Mesodermal cell (in vitro differentiated cells): ENCODE measurements around the gene SLC25A47.
A peak's percentile ranks its signal among the peaks of the same experiment; 100 is the strongest.
"Not testable (repeated sequence)": the region's sequence is repeated elsewhere in the genome, so short reads cannot be mapped to it uniquely, and the experiment has no call there.

Source experiments
- H3K27ac ChIP-seq: 2 replicates; pipeline ENCODE4 v1.7.0; 2013; ENCODE audit warnings: mild to moderate bottlenecking, low read depth, low read length, moderate library complexity; ENCODE audit not compliant: severe bottlenecking
- H3K36me3 ChIP-seq: 2 replicates; pipeline ENCODE4 v1.7.1; 2013; ENCODE audit warnings: mild to moderate bottlenecking, low read length, moderate library complexity; ENCODE audit not compliant: control insufficient read depth, insufficient read depth
- H3K4me1 ChIP-seq: one replicate; pipeline ENCODE4 v1.7.1; 2013; ENCODE audit warnings: mild to moderate bottlenecking, low read length; ENCODE audit not compliant: insufficient read depth, control insufficient read depth, poor library complexity, severe bottlenecking
- H3K4me3 ChIP-seq: 2 replicates; pipeline ENCODE4 v1.7.0; 2013; ENCODE audit warnings: low read length, control low read depth, mild to moderate bottlenecking; ENCODE audit not compliant: insufficient read depth, poor library complexity, severe bottlenecking; ENCODE audit errors: extremely low read depth
- H3K9me3 ChIP-seq: 2 replicates; pipeline ENCODE4 v1.7.1; 2013; ENCODE audit warnings: mild to moderate bottlenecking, low read length, moderate library complexity; ENCODE audit not compliant: control insufficient read depth
- WGBS, 2 experiments: methylation state at CpG; one replicate each; pipeline ENCODE4 v1.1.5; 2013; ENCODE audit warnings: missing lambda C conversion rate in 2 of 2; ENCODE audit not compliant: insufficient coverage in 2 of 2; 5-methylcytosine and 5-hydroxymethylcytosine counted together

Gene SLC25A47

GRCh38 chr14:100296729-100297128 lies 26.4 kb upstream of the SLC25A47 start:
- not testable (repeated sequence) for H3K9me3 ChIP-seq, H3K4me1 ChIP-seq, H3K27ac ChIP-seq, H3K4me3 ChIP-seq
- peaks cover 19% of the 10 kb centered on the region for H3K36me3 ChIP-seq
- WGBS, 2 experiments: 77 to 93% methylated on average over 4 to 5 of the region's 11 CpGs

- no peaks in the 10 kb centered on the region for H3K9me3 ChIP-seq
- H3K4me1 ChIP-seq: peaks cover 8% of the 10 kb centered on the region
- 91 to 97% methylated on average over 21 of the region's 30 CpGs for WGBS, 2 experiments
- peaks cover 19% of the 10 kb centered on the region for H3K36me3 ChIP-seq
- H3K27ac ChIP-seq: peak overlapping the region; percentile 4
- no peak overlapping the region for H3K4me3 ChIP-seq
Observed at GRCh38 chr14:100297320-100298300, 25.5 kb upstream of the SLC25A47 start.

- Histone ChIP-seq H3K27ac (no peak overlapping the region), H3K9me3 (no peaks in the 10 kb centered on the region), H3K36me3 (peaks cover 12% of the 10 kb centered on the region), H3K4me1 (peaks cover 8% of the 10 kb centered on the region), H3K4me3 (no peak overlapping the region)
- WGBS, 2 experiments: 90 to 94% methylated on average over 11 to 14 of the region's 14 CpGs
Observed at GRCh38 chr14:100298551-100299237, 24.4 kb upstream of the SLC25A47 start.

GRCh38 chr14:100299238-100299560 lies 23.9 kb upstream of the SLC25A47 start:
- 92 to 98% methylated on average over 5 to 6 of the region's 6 CpGs for WGBS, 2 experiments
- Histone ChIP-seq H3K27ac (no peak overlapping the region), H3K4me3 (no peak overlapping the region)

GRCh38 chr14:100302616-100303015 lies 20.5 kb upstream of the SLC25A47 start:
- no peak overlapping the region for H3K27ac ChIP-seq
- 71 to 86% methylated on average over 1 of the region's 2 CpGs for WGBS, 2 experiments
- peaks cover 2% of the 10 kb centered on the region for H3K4me1 ChIP-seq
- no peak overlapping the region for H3K4me3 ChIP-seq
- peaks cover 9% of the 10 kb centered on the region for H3K36me3 ChIP-seq
- H3K9me3 ChIP-seq: no peaks in the 10 kb centered on the region

More at GRCh38 chr14:100299238-100299560, 23.9 kb upstream of the SLC25A47 start:
- H3K4me1 ChIP-seq: peaks cover 8% of the 10 kb centered on the region
- peaks cover 16% of the 10 kb centered on the region for H3K36me3 ChIP-seq
- no peaks in the 10 kb centered on the region for H3K9me3 ChIP-seq

- Histone ChIP-seq H3K36me3 (peaks cover 9% of the 10 kb centered on the region), H3K9me3 (no peaks in the 10 kb centered on the region), H3K4me1 (no peaks in the 10 kb centered on the region), H3K27ac (no peak overlapping the region), H3K4me3 (no peak overlapping the region)
- 80 to 86% methylated on average over 6 to 8 of the region's 8 CpGs for WGBS, 2 experiments
Observed at GRCh38 chr14:100303179-100303578, 20.0 kb upstream of the SLC25A47 start.

GRCh38 chr14:100303925-100304324 lies 19.2 kb upstream of the SLC25A47 start:
- Histone ChIP-seq H3K36me3 (peaks cover 9% of the 10 kb centered on the region), H3K9me3 (no peaks in the 10 kb centered on the region), H3K27ac (no peak overlapping the region), H3K4me1 (no peaks in the 10 kb centered on the region), H3K4me3 (no peak overlapping the region)
- 65 to 74% methylated on average over 2 of the region's 4 CpGs for whole genome bisulfite sequencing, 2 experiments

GRCh38 chr14:100304825-100305323 lies 18.3 kb upstream of the SLC25A47 start:
- peak overlapping the region; percentile 74 for H3K4me3 ChIP-seq
- no peak overlapping the region for H3K27ac ChIP-seq
- 3 to 4% methylated on average over 7 to 13 of the region's 23 CpGs for WGBS, 2 experiments
- H3K9me3 ChIP-seq: no peaks in the 10 kb centered on the region
- H3K4me1 ChIP-seq: no peaks in the 10 kb centered on the region
- H3K36me3 ChIP-seq: peaks cover 7% of the 10 kb centered on the region

GRCh38 chr14:100305324-100306100 lies 17.6 kb upstream of the SLC25A47 start:
- H3K9me3 ChIP-seq: no peaks in the 10 kb centered on the region
- no peaks in the 10 kb centered on the region for H3K4me1 ChIP-seq
- H3K36me3 ChIP-seq: peaks cover 7% of the 10 kb centered on the region
- WGBS, 2 experiments: 0 to 1% methylated on average over 42 to 48 of the region's 65 CpGs
- peak overlapping the region; percentile 74 for H3K4me3 ChIP-seq
- no peak overlapping the region for H3K27ac ChIP-seq
